SK-N-SH (cell line): Measurements from ENCODE around the gene GLIS2. TPM values are rescaled to one million over a fixed set of nuclear protein-coding genes. Genes with fewer than 3 reads are reported as not detected.

Experiments used
- CTCF ChIA-PET: fragments of 300-600, 350-600 bp; formaldehyde crosslinking; extraction: SDS; loops from one replicate; lab custom pipeline; 2021; lab: Yijun Ruan, JAX
- POLR2A ChIA-PET: fragments of 350-600 bp; sonication (Branson Sonifier 250); formaldehyde crosslinking; extraction: SDS; loops from one replicate; lab custom pipeline; 2020; ENCODE audit warnings: antibody characterized with exemption, inconsistent platforms; lab: Yijun Ruan, JAX
- DNase-seq: peaks from one replicate; pipeline ENCODE4 v3.0.0; 2012
- H2AFZ ChIP-seq: fragments of 200-600 bp; sonication (generic); 2 replicates; pipeline ENCODE4 v1.8.1; 2016; ENCODE audit warnings: antibody characterized with exemption, mild to moderate bottlenecking, low read depth
- H3F3A ChIP-seq: fragments of 200-600 bp; sonication (generic); replicated peaks from 2 replicates; pipeline ENCODE3; 2016; ENCODE audit warnings: antibody characterized with exemption, mild to moderate bottlenecking; ENCODE audit not compliant: insufficient read depth
- H3K27ac ChIP-seq, 2 experiments: fragments of 200-500 bp in 1 of 2; fragments of 200-600 bp in 1 of 2; sonication (Bioruptor generic) in 1 of 2; sonication (generic), shearing (Covaris generic) in 1 of 2; 2 replicates each; pipeline versions ENCODE4 v1.5.1 to v1.6.1; 2014 to 2016; ENCODE audit warnings: low read depth in 2 of 2, inconsistent platforms in 1 of 2, low read length in 1 of 2, mild to moderate bottlenecking in 1 of 2, mixed read lengths in 1 of 2
- H3K27me3 ChIP-seq: fragments of 200-600 bp; sonication (generic), shearing (Covaris generic); 2 replicates; pipeline ENCODE4 v1.6.1; 2016; ENCODE audit warnings: mixed run types; ENCODE audit not compliant: insufficient read depth
- H3K36me3 ChIP-seq, 2 experiments: fragments of 200-500 bp in 1 of 2; fragments of 200-600 bp in 1 of 2; sonication (Bioruptor generic) in 1 of 2; sonication (generic) in 1 of 2; replicated peaks in 1 of 2; 2 replicates each; pipeline versions ENCODE3 to v1.5.1; 2014 to 2016; ENCODE audit warnings: low read length in 1 of 2, mild to moderate bottlenecking in 1 of 2; ENCODE audit not compliant: insufficient read depth in 2 of 2, control insufficient read depth in 1 of 2
- H3K4me1 ChIP-seq, 2 experiments: fragments of 200-500 bp in 1 of 2; fragments of 200-600 bp in 1 of 2; sonication (Bioruptor generic) in 1 of 2; sonication (generic), shearing (Covaris generic) in 1 of 2; 2 replicates each; pipeline versions ENCODE4 v1.5.1 to v1.6.1; 2014 to 2016; ENCODE audit warnings: low read depth in 1 of 2, low read length in 1 of 2, mixed run types in 1 of 2; ENCODE audit not compliant: insufficient read depth in 2 of 2, control insufficient read depth in 1 of 2
- H3K4me2 ChIP-seq: fragments of 200-600 bp; sonication (generic), shearing (Covaris generic); 2 replicates; pipeline ENCODE4 v1.6.1; 2017; ENCODE audit warnings: mixed run types
- H3K4me3 ChIP-seq, 2 experiments: fragments of 200-500 bp in 1 of 2; fragments of 200-600 bp in 1 of 2; sonication (Bioruptor generic) in 1 of 2; sonication (generic), shearing (Covaris generic) in 1 of 2; 2 replicates each; pipeline versions ENCODE4 v1.5.1 to v1.8.1; 2014 to 2016; ENCODE audit warnings: low read depth in 2 of 2, inconsistent platforms in 1 of 2, low read length in 1 of 2, mild to moderate bottlenecking in 1 of 2, mixed read lengths in 1 of 2, moderate library complexity in 1 of 2
- H3K79me2 ChIP-seq: fragments of 200-600 bp; sonication (generic); 2 replicates; pipeline ENCODE4 v1.8.1; 2017; ENCODE audit warnings: mild to moderate bottlenecking; ENCODE audit not compliant: insufficient read depth
- H3K9ac ChIP-seq: fragments of 200-600 bp; sonication (generic); 2 replicates; pipeline ENCODE4 v1.6.1; 2017; ENCODE audit warnings: mixed run types
- H3K9me2 ChIP-seq: fragments of 200-600 bp; sonication (generic); 2 replicates; pipeline ENCODE4 v1.6.1; 2017; ENCODE audit warnings: mixed run types
- H3K9me3 ChIP-seq: fragments of 200-600 bp; sonication (generic); 2 replicates; pipeline ENCODE4 v1.6.1; 2017; ENCODE audit warnings: mixed run types, mild to moderate bottlenecking, moderate library complexity
- H4K20me1 ChIP-seq: fragments of 200-600 bp; sonication (generic); 2 replicates; pipeline ENCODE4 v1.6.1; 2017; ENCODE audit warnings: mild to moderate bottlenecking, mixed run types; ENCODE audit not compliant: insufficient read depth
- EP300 ChIP-seq, 2 experiments: IDR thresholded peaks; 2 replicates each; pipeline versions ENCODE4 v1.4.0 to v1.6.1; 2012; ENCODE audit warnings: borderline replicate concordance in 1 of 2, low read depth in 1 of 2, low read length in 1 of 2
- EZH2phosphoT487 ChIP-seq: fragments of 200-600 bp; sonication (generic); IDR thresholded peaks from 2 replicates; pipeline ENCODE4 v1.6.1; 2017; ENCODE audit warnings: low read depth, mixed run types, mild to moderate bottlenecking, antibody characterized with exemption, moderate library complexity, borderline replicate concordance
- FOXJ3 ChIP-seq: sonication (generic); formaldehyde crosslinking; IDR thresholded peaks from 2 replicates; pipeline ENCODE4 v1.5.1; 2020; ENCODE audit warnings: mild to moderate bottlenecking, missing genetic modification reagents
- NFIC ChIP-seq: IDR thresholded peaks from 2 replicates; pipeline ENCODE4 v1.4.0; 2012; ENCODE audit warnings: borderline replicate concordance
- RAD21 ChIP-seq: IDR thresholded peaks from 2 replicates; pipeline ENCODE4 v1.6.1; 2012; ENCODE audit warnings: mild to moderate bottlenecking, low read length
- REST ChIP-seq: IDR thresholded peaks from 2 replicates; pipeline ENCODE4 v1.6.1; 2012; ENCODE audit warnings: mild to moderate bottlenecking, low read depth, low read length, moderate library complexity
- RXRA ChIP-seq: IDR thresholded peaks from 2 replicates; pipeline ENCODE4 v1.4.0; 2012; ENCODE audit warnings: low read depth, mild to moderate bottlenecking, borderline replicate concordance
- SMC3 ChIP-seq: IDR thresholded peaks from 2 replicates; pipeline ENCODE4 v1.6.1; 2012; ENCODE audit warnings: low read depth, low read length, improper control_type of control experiment
- TEAD4 ChIP-seq: IDR thresholded peaks from 2 replicates; pipeline ENCODE4 v1.4.0; 2012; ENCODE audit warnings: mild to moderate bottlenecking, borderline replicate concordance; ENCODE audit not compliant: insufficient read depth
- USF1 ChIP-seq: IDR thresholded peaks from 2 replicates; pipeline ENCODE4 v1.4.0; 2012; ENCODE audit warnings: low read depth, borderline replicate concordance
- USF2 ChIP-seq: fragments of 150-350 bp; IDR thresholded peaks from 2 replicates; pipeline ENCODE4 v1.6.1; 2017; ENCODE audit warnings: antibody characterized with exemption, low read length, low read depth, borderline replicate concordance
- WGBS: methylation state at CpG from one replicate; pipeline ENCODE4 v1.1.6; 2017; ENCODE audit warnings: low lambda C conversion rate; 5-methylcytosine and 5-hydroxymethylcytosine counted together
- polyA plus RNA-seq, 3 experiments: library from polyadenylated mRNA; depleted of rRNA; stranded (reverse); fragments of >200 nt; gene quantifications; 2 replicates each; pipeline ENCODE4 v1.2.3, GENCODE V29; 2012

The GLIS2 gene
- polyA plus RNA-seq, 1 of the 3 experiments (the other 2 are of a cell fraction): 6.5 TPM

- TF ChIP-seq FOXJ3 (CRISPR knock-in tag) (no peak), USF2 (no peak), RXRA (no peak), EP300 (IDR thresholded peaks at IDR 0.05; ENCODE audit: borderline replicate concordance in 1 of 2, low read depth in 1 of 2, low read length in 1 of 2) (no peak), EZH2phosphoT487 (no peak), NFIC (no peak), SMC3 (peak; percentile 43; the same call in 1 of the 2 replicates), USF1 (no peak), RAD21 (peak; percentile 73)
Measured at GRCh38 chr16:4328046-4328781, 12.3 kb downstream of the GLIS2 start (continued).

GRCh38 chr16:4328782-4329775 is 13.2 kb downstream of the GLIS2 start:
- Histone ChIP-seq H4K20me1 (peaks cover 54% of the 10 kb centered on the region), H3K36me3 (peaks cover 3 to 12% of the 10 kb centered on the region in 2 experiments), H3K4me1 (peaks cover 15 to 26% of the 10 kb centered on the region in 2 experiments; a peak in 3 of 4 replicates), H3K9me2 (no peaks in the 10 kb centered on the region), H3F3A (peaks cover 12% of the 10 kb centered on the region), H3K4me3 (no peak overlapping the region), H3K4me2 (peak overlapping the region; percentile 66), H3K79me2 (peaks cover 80% of the 10 kb centered on the region), H2AFZ (no peak overlapping the region), H3K27me3 (no peaks in the 10 kb centered on the region), H3K27ac (peak overlapping the region; percentile 22 to 82), H3K9ac (no peak overlapping the region), H3K9me3 (no peaks in the 10 kb centered on the region)
- DNase-seq: peak; percentile 47
- 83% methylated on average over 15 of the region's 17 CpGs for WGBS
- no peak for TF ChIP-seq TEAD4
- TF ChIP-seq REST: no peak
- no peak for TF ChIP-seq USF1
- ChIA-PET CTCF (interaction anchor here (0.8 to 14.9 kb wide), 25 partner anchors 11 to 392 kb away, joined by 3 to 281 read pairs (median 9); partner anchors contain the start of gene TFAP4), POLR2A (interaction anchor here (0.6 to 1.3 kb wide), 7 partner anchors 11 to 76 kb away, joined by 3 to 8 read pairs (median 4); no protein-coding TSS in a partner anchor)
